Astrocyte (in vitro differentiated cells and primary cell): ENCODE data around the gene TARDBP. TPM values are rescaled to one million over a fixed set of nuclear protein-coding genes. Genes with fewer than 3 reads are reported as not detected.

Source experiments
- DNase-seq: peaks from one replicate; pipeline ENCODE4 v3.0.0-alpha.2; 2010; ENCODE audit warnings: low read depth
- FAIRE-seq: peaks from 2 replicates; lab custom pipeline; 2011; peaks lifted over from hg19 to GRCh38; lab: Jason Lieb, UNC
- H2AFZ ChIP-seq: 2 replicates; pipeline ENCODE4 v1.6.0; 2012; ENCODE audit warnings: low read depth, low read length, inconsistent platforms
- H3K27ac ChIP-seq: 2 replicates; pipeline ENCODE4 v1.5.1; 2011; ENCODE audit warnings: low read depth, low read length, inconsistent platforms
- H3K27me3 ChIP-seq: 2 replicates; pipeline ENCODE4 v1.6.0; 2011; ENCODE audit warnings: low read length, inconsistent platforms; ENCODE audit not compliant: insufficient read depth
- H3K36me3 ChIP-seq: 2 replicates; pipeline ENCODE4 v1.5.1; 2011; ENCODE audit warnings: low read length, inconsistent platforms; ENCODE audit not compliant: insufficient read depth
- H3K4me1 ChIP-seq: 2 replicates; pipeline ENCODE4 v1.5.1; 2011; ENCODE audit warnings: low read length, inconsistent platforms; ENCODE audit not compliant: insufficient read depth
- H3K4me2 ChIP-seq: 2 replicates; pipeline ENCODE4 v1.6.0; 2012; ENCODE audit warnings: low read length, inconsistent platforms
- H3K4me3 ChIP-seq: 2 replicates; pipeline ENCODE4 v1.5.1; 2011; ENCODE audit warnings: low read depth, mild to moderate bottlenecking, low read length, inconsistent platforms; ENCODE audit not compliant: insufficient read depth
- H3K79me2 ChIP-seq: 2 replicates; pipeline ENCODE4 v1.6.0; 2012; ENCODE audit warnings: mild to moderate bottlenecking, low read length, inconsistent platforms; ENCODE audit not compliant: insufficient read depth
- H3K9ac ChIP-seq: 2 replicates; pipeline ENCODE4 v1.6.0; 2012; ENCODE audit warnings: mild to moderate bottlenecking, low read length, inconsistent platforms
- H3K9me3 ChIP-seq: 2 replicates; pipeline ENCODE4 v1.5.1; 2012; ENCODE audit warnings: low read depth, mild to moderate bottlenecking, low read length, inconsistent platforms; ENCODE audit not compliant: insufficient read depth
- H4K20me1 ChIP-seq: 2 replicates; pipeline ENCODE4 v1.6.0; 2012; ENCODE audit warnings: low read length, inconsistent platforms; ENCODE audit not compliant: insufficient read depth
- H3K27ac Mint-ChIP-seq: one replicate; pipeline ENCODE4 v1.8.0; 2021; ENCODE audit warnings: mild to moderate bottlenecking, mixed read lengths; ENCODE audit not compliant: unreplicated experiment
- H3K27me3 Mint-ChIP-seq: one replicate; pipeline ENCODE4 v1.8.0; 2021; ENCODE audit warnings: low read depth, mixed read lengths; ENCODE audit not compliant: unreplicated experiment
- H3K36me3 Mint-ChIP-seq: one replicate; pipeline ENCODE4 v1.8.0; 2021; ENCODE audit warnings: low read depth, mixed read lengths; ENCODE audit not compliant: unreplicated experiment
- H3K4me1 Mint-ChIP-seq: one replicate; pipeline ENCODE4 v1.8.0; 2021; ENCODE audit warnings: low read depth, mixed read lengths; ENCODE audit not compliant: unreplicated experiment
- H3K4me3 Mint-ChIP-seq: one replicate; pipeline ENCODE4 v1.8.0; 2021; ENCODE audit warnings: mild to moderate bottlenecking, moderate library complexity, mixed read lengths; ENCODE audit not compliant: unreplicated experiment
- H3K9me3 Mint-ChIP-seq: one replicate; pipeline ENCODE4 v1.8.0; 2021; ENCODE audit warnings: mild to moderate bottlenecking, mixed read lengths; ENCODE audit not compliant: unreplicated experiment
- CTCF ChIP-seq: IDR thresholded peaks from 2 replicates; pipeline ENCODE4 v1.5.1; 2011; ENCODE audit warnings: low read depth, mild to moderate bottlenecking, inconsistent platforms, low read length, moderate library complexity; ENCODE audit not compliant: insufficient read depth
- EZH2 ChIP-seq: IDR thresholded peaks from 2 replicates; pipeline ENCODE4 v1.6.1; 2012; ENCODE audit warnings: mild to moderate bottlenecking, low read length, inconsistent platforms; ENCODE audit not compliant: insufficient read depth
- total RNA-seq: library from RNA; stranded (reverse); gene quantifications from 2 replicates; pipeline ENCODE4 v1.2.1, GENCODE V29; 2021

TARDBP gene
- total RNA-seq, 1 donor from 2014 or later: 148 TPM

GRCh38 chr1:11052839-11053757, 40.6 kb downstream of the TARDBP start:
- Histone ChIP-seq H3K9me3 (no peaks in the 10 kb centered on the region), H3K36me3 (peaks cover 10% of the 10 kb centered on the region), H3K9ac (no peak overlapping the region), H3K4me2 (no peak overlapping the region), H3K4me1 (no peaks in the 10 kb centered on the region), H3K4me3 (no peak overlapping the region), H4K20me1 (peaks cover 41% of the 10 kb centered on the region), H2AFZ (no peak overlapping the region), H3K79me2 (peaks cover 9% of the 10 kb centered on the region), H3K27me3 (no peaks in the 10 kb centered on the region), H3K27ac (no peak overlapping the region)
- DNase-seq: no peak
- H3K27me3 Mint-ChIP-seq: no peaks in the 10 kb centered on the region
- peaks cover 5% of the 10 kb centered on the region for H3K4me1 Mint-ChIP-seq
- no peaks in the 10 kb centered on the region for H3K9me3 Mint-ChIP-seq
- TF ChIP-seq CTCF: no peak
- TF ChIP-seq EZH2: no peak
- peaks cover 6% of the 10 kb centered on the region for H3K36me3 Mint-ChIP-seq
- H3K27ac Mint-ChIP-seq: peak overlapping the region; percentile 7
- FAIRE-seq: no peak
- no peak overlapping the region for H3K4me3 Mint-ChIP-seq

GRCh38 chr1:11053758-11054137, 41.3 kb downstream of the TARDBP start:
- H4K20me1 ChIP-seq: peaks cover 46% of the 10 kb centered on the region
- Mint-ChIP-seq H3K4me3 (no peak overlapping the region), H3K27ac (no peak overlapping the region), H3K4me1 (peaks cover 5% of the 10 kb centered on the region), H3K27me3 (no peaks in the 10 kb centered on the region), H3K9me3 (no peaks in the 10 kb centered on the region), H3K36me3 (peaks cover 6% of the 10 kb centered on the region)
- H3K27ac ChIP-seq: no peak overlapping the region
- no peak overlapping the region for H3K9ac ChIP-seq
- H3K36me3 ChIP-seq: peaks cover 10% of the 10 kb centered on the region
- no peak overlapping the region for H3K4me2 ChIP-seq
- DNase-seq (no peak), FAIRE-seq (no peak)
- H3K9me3 ChIP-seq: no peaks in the 10 kb centered on the region
- peaks cover 16% of the 10 kb centered on the region for H3K79me2 ChIP-seq
- no peak overlapping the region for H2AFZ ChIP-seq
- TF ChIP-seq EZH2: no peak
- no peak for TF ChIP-seq CTCF
- H3K27me3 ChIP-seq: no peaks in the 10 kb centered on the region
- peaks cover 5% of the 10 kb centered on the region for H3K4me1 ChIP-seq
- no peak overlapping the region for H3K4me3 ChIP-seq

GRCh38 chr1:11054181-11054580, 41.7 kb downstream of the TARDBP start:
- Mint-ChIP-seq H3K9me3 (no peaks in the 10 kb centered on the region), H3K36me3 (peaks cover 6% of the 10 kb centered on the region), H3K27me3 (no peaks in the 10 kb centered on the region), H3K27ac (no peak overlapping the region), H3K4me3 (no peak overlapping the region), H3K4me1 (peaks cover 5% of the 10 kb centered on the region)
- H3K4me1 ChIP-seq: peaks cover 7% of the 10 kb centered on the region
- FAIRE-seq: no peak
- H3K36me3 ChIP-seq: peaks cover 10% of the 10 kb centered on the region
- H3K9ac ChIP-seq: no peak overlapping the region
- peaks cover 50% of the 10 kb centered on the region for H4K20me1 ChIP-seq
- TF ChIP-seq CTCF (no peak), EZH2 (no peak)
- H3K9me3 ChIP-seq: no peaks in the 10 kb centered on the region
- H3K27me3 ChIP-seq: no peaks in the 10 kb centered on the region
- H2AFZ ChIP-seq: no peak overlapping the region
- H3K79me2 ChIP-seq: peaks cover 20% of the 10 kb centered on the region
- no peak overlapping the region for H3K4me2 ChIP-seq
- H3K4me3 ChIP-seq: no peak overlapping the region
- H3K27ac ChIP-seq: no peak overlapping the region
- no peak for DNase-seq
